A172 (cell line): ENCODE measurements around the gene ATG7. TPM values are rescaled to one million over a fixed set of nuclear protein-coding genes. Genes with fewer than 3 reads are reported as not detected.
"Not testable (repeated sequence)": the region's sequence is repeated elsewhere in the genome, so short reads cannot be mapped to it uniquely, and the experiment has no call there.

ENCODE experiments used
- DNase-seq: peaks from one replicate; pipeline ENCODE4 v3.0.0-alpha.2; 2015; ENCODE audit warnings: low spot score
- total RNA-seq: library from RNA; depleted of rRNA; stranded (reverse); fragments of >200 nt; shearing (Covaris generic); gene quantifications from 2 replicates; pipeline ENCODE4 v1.2.3, GENCODE V29; 2014

The ATG7 gene
- total RNA-seq, 1 experiment from 2014 or later: 68.2 TPM

- no peak for DNase-seq
These were observed 28.8 kb downstream of the ATG7 start for GRCh38 chr3:11300970-11301369.

GRCh38 chr3:11302444-11302843, 30.2 kb downstream of the ATG7 start:
- DNase-seq: no peak

DNA sequence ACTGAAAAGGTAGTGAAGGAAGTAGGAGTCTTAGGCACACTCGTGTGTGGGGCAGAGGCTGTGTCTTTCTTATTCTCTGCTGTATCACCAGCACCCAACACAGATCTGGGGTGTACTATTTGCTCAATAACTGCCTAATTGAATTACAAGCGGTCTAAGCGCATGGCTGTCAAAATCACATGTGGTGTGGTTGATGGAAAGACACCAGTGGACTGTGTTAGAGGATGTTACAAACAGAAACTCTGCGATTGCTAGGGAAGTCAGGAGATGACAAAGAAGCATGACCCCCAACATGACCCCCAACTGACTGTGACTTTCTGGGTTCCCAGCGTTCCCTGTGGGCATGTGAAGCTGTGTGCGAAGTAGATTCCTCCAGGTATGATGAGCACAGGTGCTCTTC, 32.0 kb downstream of the ATG7 start:
- DNase-seq: no peak

GRCh38 chr3:11305509-11305908, 33.3 kb downstream of the ATG7 start:
- peak; percentile 36 for DNase-seq

DNA sequence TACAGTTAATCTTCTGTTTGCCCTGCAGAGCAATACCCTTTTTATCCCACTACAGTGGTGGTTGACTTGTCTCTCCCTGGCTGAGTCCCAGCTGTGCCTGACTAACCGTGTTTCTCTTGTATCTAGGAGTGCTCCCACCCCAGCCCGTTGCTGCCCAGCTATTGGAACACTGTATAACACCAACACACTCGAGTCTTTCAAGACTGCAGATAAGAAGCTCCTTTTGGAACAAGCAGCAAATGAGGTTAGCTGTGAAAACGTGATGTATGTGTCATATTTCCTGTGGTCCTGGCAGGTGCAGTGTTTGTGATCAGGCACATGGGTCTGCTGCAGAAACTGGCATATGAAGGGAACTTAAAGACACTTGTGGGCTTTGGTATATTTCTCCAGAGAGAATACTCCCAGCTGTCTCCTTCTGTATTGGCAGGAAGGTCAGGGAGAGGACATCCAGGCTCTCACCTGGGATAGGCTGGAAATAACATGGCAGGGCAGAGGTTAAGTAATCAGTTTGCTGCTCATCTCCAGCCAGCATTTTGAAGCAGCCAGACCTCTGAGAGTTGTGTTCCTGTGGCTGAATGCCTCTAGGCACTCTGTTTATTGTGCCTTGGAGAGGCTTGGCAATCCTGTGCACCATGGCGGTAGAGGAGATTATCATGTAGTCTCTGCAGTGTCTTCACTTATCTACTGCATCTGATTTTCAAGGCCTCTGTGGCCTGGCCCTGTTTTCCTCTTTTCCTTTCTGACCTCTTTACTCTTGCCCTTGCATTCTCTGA, 34.8 kb downstream of the ATG7 start:
- peak; percentile 74 for DNase-seq

DNA sequence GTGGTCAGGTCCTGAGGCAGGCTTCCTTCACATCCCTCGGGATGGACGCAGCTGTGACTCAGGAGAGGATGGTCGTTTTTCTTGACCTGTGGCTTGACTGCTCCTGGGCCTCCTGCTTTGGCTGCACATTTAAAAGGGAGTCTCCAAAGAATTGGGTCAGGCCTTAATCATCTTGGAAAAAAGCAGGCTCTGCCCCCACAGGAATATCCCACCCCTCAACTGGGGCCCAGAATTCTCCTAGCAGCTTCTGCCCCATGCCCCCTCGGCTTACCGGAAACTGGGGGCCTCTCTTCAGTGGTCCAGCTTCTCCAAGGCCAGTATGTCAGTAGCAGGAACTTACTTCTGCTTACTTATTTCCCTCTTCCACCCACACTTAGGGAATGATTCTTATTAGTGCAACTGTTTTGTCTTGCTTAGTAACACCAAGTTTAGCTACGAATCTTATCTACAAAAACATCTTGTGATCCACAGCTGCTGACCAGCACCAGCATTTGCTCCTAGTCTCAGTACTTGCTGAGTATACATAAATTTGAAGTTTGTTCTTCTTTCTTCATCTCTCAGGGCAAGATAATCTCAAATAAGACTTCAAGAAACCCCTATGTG, 35.7 kb downstream of the ATG7 start:
- DNase-seq: no peak

DNA sequence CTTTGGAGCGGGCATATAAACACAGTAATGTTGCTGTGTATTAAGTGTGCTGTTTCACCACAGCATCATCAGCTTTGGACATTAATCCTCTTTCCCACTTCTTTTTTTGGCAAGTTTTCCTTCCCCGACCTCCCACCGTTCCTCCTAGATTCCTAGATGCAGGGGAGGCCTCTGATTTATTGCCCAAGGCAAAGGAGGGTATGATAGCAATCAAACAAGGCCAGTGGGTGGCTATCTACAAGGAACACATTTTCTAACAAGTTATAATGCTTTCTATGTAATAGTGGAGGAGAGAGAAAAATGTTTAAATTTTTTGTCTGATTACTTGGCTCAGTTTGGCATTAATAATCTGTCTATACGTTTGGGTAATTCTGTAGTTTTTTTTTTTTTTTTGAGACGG, 38.1 kb downstream of the ATG7 start:
- DNase-seq: no peak

DNA sequence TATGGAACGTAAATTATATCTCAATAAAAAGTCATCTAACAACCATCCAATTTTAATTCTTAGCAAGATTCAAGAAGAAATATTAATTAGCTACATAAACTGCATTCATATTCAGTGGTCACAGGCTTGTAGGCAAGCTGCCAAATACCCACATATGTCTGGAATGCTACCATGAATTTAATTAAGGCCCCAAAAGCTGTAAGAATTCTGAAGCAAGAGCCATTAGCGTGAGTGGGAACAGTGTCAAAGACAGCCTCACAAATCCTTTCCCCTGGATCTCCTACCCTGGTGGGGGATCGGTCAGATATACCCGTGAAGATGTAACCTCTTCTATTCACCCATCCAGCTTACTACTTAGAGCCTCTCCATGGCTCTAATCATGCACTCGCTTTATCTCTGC, 40.0 kb downstream of the ATG7 start:
- no peak for DNase-seq

GRCh38 chr3:11317300-11317699, 45.1 kb downstream of the ATG7 start:
- DNase-seq: no peak

DNA sequence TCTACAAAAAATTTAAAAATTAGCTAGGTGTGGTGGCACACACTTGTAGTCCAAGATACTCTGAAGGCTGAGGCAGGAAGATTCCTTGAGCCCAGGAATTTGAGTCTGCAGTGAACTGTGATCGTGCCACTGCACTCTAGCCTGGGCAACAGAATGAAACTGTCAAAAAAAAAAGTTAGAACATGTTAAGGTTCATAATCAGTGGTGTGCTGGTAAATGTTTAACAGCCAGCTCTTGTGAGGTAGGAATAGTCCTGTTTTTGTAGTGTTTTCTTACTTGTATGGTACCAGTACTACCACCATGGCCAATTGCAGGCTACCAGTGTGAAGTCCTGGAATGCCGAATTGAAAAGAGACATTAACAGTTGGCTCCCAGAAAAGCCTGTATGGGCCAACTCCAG, 50.7 kb downstream of the ATG7 start:
- DNase-seq: no peak

DNA sequence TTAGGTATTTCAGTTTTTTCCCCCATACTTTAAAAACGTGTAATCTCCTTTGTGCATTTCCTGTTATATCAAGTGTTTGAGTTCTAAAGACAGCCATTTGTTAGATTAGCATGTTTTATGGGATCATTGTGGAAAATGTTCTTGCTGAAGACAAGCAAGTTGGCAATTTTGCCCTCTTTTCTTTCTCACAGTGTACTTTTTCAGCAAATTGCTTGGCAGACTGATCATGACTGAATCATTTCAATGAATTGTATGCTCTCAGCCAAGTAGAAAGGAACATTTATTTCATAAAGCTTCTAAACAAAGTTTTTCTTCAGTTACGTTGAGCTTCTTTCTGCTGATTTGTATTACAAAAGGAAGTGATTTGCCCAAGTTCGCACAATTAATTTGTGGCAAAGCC, 51.6 kb downstream of the ATG7 start:
- no peak for DNase-seq

- DNase-seq: no peak
These were observed 55.4 kb downstream of the ATG7 start for GRCh38 chr3:11327619-11328018.

GRCh38 chr3:11328196-11328945, 56.2 kb downstream of the ATG7 start:
- DNase-seq: no peak

- no peak for DNase-seq
These were observed 57.6 kb downstream of the ATG7 start for GRCh38 chr3:11329777-11330176.

GRCh38 chr3:11331101-11331500, 58.9 kb downstream of the ATG7 start:
- DNase-seq: no peak

DNA sequence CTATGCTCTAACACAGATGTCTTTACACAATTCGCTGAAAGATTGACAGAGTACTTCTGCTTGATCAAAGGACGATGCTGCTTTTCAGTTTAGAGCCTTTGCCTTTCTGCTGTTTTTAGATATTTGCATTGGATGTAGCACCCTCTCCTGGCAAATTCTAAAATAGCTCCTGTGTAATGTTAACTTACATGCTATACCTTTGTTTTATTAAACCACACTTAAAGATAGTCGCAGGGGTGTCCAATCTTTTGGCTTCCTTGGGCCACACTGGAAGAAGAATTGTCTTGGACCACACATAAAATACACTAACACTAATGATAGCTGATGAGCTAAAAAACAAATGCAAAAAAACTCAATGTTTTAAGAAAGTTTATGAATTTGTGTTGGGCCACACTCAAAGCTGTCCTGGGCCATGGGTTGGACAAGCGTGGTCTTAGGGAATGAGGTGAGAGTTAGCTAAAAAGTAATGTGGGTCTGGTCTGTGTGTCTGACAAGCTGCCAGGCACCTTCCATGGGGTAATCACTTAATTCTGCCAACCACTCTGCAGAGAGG, 62.9 kb downstream of the ATG7 start:
- DNase-seq: peak; percentile 79

DNA sequence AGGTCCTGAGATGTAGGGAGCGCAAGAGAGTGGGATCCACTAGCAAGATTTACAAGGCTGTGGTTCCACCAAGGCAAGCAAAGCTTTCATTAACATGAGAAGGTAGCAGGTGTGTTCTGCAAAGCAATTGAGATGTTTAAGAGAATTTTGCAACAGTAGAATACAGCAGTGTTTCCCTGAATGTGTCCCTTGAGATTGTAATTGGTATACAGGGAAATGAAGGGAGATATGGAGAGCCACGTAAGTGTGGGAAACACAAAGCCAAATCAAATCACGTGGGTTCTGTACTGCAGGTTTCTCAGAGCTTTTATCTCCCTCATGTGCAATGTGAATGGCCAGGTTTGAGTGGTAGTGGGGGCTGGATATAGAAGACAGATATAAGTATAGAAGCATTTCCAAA, 67.3 kb downstream of the ATG7 start:
- no peak for DNase-seq

GRCh38 chr3:11346416-11346815, 74.2 kb downstream of the ATG7 start:
- DNase-seq: peak; percentile 15

GRCh38 chr3:11348877-11349276, 76.7 kb downstream of the ATG7 start:
- DNase-seq: not testable (repeated sequence)

DNA sequence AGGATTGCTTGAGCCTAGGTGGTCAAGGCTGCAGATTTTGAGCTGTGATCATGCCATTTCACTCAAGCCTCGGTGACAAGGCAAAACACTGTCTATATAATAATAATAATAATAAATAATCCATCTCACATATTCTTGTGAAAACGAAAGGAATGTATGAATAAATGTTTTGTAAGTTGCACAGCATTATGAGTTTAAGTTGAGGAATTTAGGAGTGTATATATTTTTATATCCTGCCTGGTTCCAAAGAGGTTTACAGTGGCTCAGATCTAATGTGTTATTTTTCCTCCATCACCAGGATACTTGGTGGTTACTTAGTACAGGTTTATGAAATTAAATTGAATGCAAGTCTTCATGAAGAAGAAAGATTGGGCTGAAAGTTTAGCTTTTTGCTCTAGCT, 77.2 kb downstream of the ATG7 start:
- no peak for DNase-seq

- no peak for DNase-seq
These were observed 78.2 kb downstream of the ATG7 start for GRCh38 chr3:11350374-11350773.

DNA sequence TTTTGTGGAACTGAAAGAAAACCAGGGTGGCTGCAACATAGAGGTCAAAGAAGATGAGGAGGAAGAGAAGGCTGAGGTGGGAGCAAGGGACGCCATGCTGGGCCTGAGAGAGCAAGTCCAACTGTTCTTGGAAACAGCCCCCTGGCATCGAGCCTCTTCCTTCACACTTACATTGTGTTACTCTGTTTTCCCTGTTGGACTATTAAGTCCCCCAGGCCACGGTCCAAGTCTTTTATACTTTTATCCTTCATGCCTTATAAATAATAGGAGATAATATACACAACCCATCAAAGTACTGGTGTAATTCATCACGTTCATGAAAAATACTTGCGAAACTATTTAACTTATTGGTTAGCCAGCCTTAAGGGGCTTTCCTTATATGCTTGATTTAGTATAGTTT, 79.3 kb downstream of the ATG7 start:
- no peak for DNase-seq

DNA sequence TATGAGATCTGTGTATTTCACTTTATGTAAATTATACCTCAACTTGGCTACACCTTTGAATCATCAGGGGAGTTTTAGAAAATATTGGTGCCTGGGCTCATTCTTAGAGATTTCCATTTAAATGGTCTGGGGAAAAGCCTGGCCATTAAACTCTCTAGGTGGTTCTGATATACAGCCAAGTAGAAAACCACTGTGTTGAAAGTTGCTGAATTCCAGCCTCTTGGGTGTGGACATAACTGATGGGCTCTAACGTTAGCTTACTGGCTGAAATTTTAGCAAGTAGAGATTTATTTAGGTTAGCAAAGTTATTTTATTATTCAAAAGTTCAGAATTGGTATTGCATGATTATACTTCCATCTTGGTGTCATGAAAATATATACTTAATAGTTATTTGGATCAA, 84.1 kb downstream of the ATG7 start:
- no peak for DNase-seq
